Measurements from ENCODE around the gene ZNF507. TPM values are rescaled to one million over a fixed set of nuclear protein-coding genes. Genes with fewer than 3 reads are reported as not detected.
"Not testable (repeated sequence)": the region's sequence is repeated elsewhere in the genome, so short reads cannot be mapped to it uniquely, and the experiment has no call there.

ZNF507 gene
- total RNA-seq, 2 experiments from 2014 or later, result 21.4 to 21.5 TPM

GRCh38 chr19:32405431-32406160, 60.2 kb downstream of the ZNF507 start, which contains the start of gene DPY19L3:
Gene DPY19L3, plus strand, starts transcription at chr19:32405770. Its CDS starts 2,484 bp downstream, at chr19:32408254.
- intact Hi-C loops (cut with micrococcal nuclease), result loop anchor here (1.0 to 10.0 kb wide), 5 partner anchors 60 to 1191 kb away; partner anchors contain the start of genes ANKRD27, FAAP24, PDCD5 and RGS9BP
- peak within 1 kb of the TSS; percentile 90 for H3K27ac Mint-ChIP-seq
- DNase-seq, result peak; percentile 93
- CTCF ChIA-PET, result interaction anchor here (0.9 kb wide), 1 partner anchor 67 kb away, joined by 3 read pairs; no protein-coding TSS in a partner anchor
- peaks cover 7% of the 10 kb centered on the region for H3K36me3 Mint-ChIP-seq (ENCODE audit: low read depth)
- peaks cover 19% of the 10 kb centered on the region for H3K4me1 Mint-ChIP-seq (ENCODE audit: low read depth)
- H3K9me3 Mint-ChIP-seq, result no peaks in the 10 kb centered on the region
- H3K4me3 Mint-ChIP-seq, result peak within 1 kb of the TSS; percentile 88
- H3K27me3 Mint-ChIP-seq (ENCODE audit: low read depth), result no peaks in the 10 kb centered on the region

DNA sequence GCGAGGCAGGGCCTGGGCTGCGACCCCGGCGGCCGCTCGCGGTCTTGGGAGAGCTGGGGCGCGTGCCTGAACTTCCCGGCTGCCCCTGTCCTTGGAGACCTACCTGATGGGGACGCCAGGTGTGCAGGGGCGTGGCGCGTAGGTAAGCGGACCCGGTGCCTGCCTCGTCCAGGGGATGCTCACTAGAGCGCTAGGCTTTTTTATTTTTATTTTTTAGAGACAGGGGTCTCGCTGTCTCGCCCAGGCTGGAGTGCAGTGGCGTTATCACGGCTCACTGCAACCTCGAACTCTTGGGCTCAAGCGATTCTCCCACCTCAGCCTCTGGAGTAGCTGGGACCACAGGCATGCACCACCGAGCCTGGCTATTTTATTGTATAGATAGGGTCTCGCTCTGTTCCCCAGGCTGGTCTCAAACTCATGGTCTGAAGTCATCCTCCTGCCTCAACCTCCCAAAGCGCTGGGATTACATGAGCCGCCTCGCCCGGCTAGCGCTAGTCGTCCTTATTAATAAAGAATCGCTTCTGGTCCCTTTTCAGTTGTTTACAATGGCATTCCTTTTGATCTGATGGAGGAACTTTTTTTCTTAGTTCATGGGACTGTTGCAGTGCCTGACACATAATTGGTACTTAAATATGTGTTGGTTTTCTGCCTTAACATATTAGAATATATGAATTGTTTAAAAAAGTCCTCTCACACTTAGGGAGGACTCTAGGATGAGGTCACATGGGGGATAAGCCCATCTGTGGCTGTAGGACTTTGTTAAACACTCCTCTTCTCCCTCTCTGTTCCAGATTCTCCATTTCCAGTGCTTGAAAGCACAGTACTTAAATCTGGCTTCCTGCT, 61.0 kb downstream of the ZNF507 start:
- H3K4me1 Mint-ChIP-seq (ENCODE audit: low read depth), result peaks cover 19% of the 10 kb centered on the region
- H3K36me3 Mint-ChIP-seq (ENCODE audit: low read depth), result peaks cover 13% of the 10 kb centered on the region
- DNase-seq, result no peak
- CTCF ChIA-PET, result no interaction called here
- peak overlapping the region; percentile 59 for H3K27ac Mint-ChIP-seq
- H3K27me3 Mint-ChIP-seq (ENCODE audit: low read depth), result no peaks in the 10 kb centered on the region
- no peaks in the 10 kb centered on the region for H3K9me3 Mint-ChIP-seq
- peak overlapping the region; percentile 88 for H3K4me3 Mint-ChIP-seq
- intact Hi-C loops (cut with micrococcal nuclease), result loop anchor here (5.0 to 10.0 kb wide), 2 partner anchors 271 to 1192 kb away; partner anchors contain the start of genes ANKRD27 and RGS9BP

GRCh38 chr19:32407004-32407992, 61.9 kb downstream of the ZNF507 start:
- peaks cover 19% of the 10 kb centered on the region for H3K4me1 Mint-ChIP-seq (ENCODE audit: low read depth)
- DNase-seq, result no peak
- no peaks in the 10 kb centered on the region for H3K27me3 Mint-ChIP-seq (ENCODE audit: low read depth)
- peaks cover 16% of the 10 kb centered on the region for H3K36me3 Mint-ChIP-seq (ENCODE audit: low read depth)
- H3K9me3 Mint-ChIP-seq, result no peaks in the 10 kb centered on the region
- CTCF ChIA-PET, result no interaction called here
- intact Hi-C loops (cut with micrococcal nuclease), result loop anchor here (5.0 to 10.0 kb wide), 2 partner anchors 270 to 1192 kb away; partner anchors contain the start of genes ANKRD27 and RGS9BP
- peak overlapping the region; percentile 88 for H3K4me3 Mint-ChIP-seq
- peak overlapping the region; percentile 59 for H3K27ac Mint-ChIP-seq

- H3K27me3 Mint-ChIP-seq (ENCODE audit: low read depth), result no peaks in the 10 kb centered on the region
- H3K4me3 Mint-ChIP-seq, result no peak overlapping the region
- no peak overlapping the region for H3K27ac Mint-ChIP-seq
- DNase-seq, result no peak
- peaks cover 34% of the 10 kb centered on the region for H3K36me3 Mint-ChIP-seq (ENCODE audit: low read depth)
- CTCF ChIA-PET, result no interaction called here
- H3K4me1 Mint-ChIP-seq (ENCODE audit: low read depth), result no peaks in the 10 kb centered on the region
- intact Hi-C loops (cut with micrococcal nuclease), result no loop called here
- H3K9me3 Mint-ChIP-seq, result no peaks in the 10 kb centered on the region
These were observed 69.8 kb downstream of the ZNF507 start for GRCh38 chr19:32415246-32415645.

GRCh38 chr19:32415669-32416068, 70.3 kb downstream of the ZNF507 start:
- intact Hi-C loops (cut with micrococcal nuclease), result no loop called here
- Mint-ChIP-seq H3K27me3 (ENCODE audit: low read depth) (no peaks in the 10 kb centered on the region), H3K36me3 (ENCODE audit: low read depth) (peaks cover 34% of the 10 kb centered on the region), H3K9me3 (no peaks in the 10 kb centered on the region), H3K4me3 (no peak overlapping the region), H3K4me1 (ENCODE audit: low read depth) (no peaks in the 10 kb centered on the region), H3K27ac (no peak overlapping the region)
- DNase-seq, result no peak
- CTCF ChIA-PET, result no interaction called here

DNA sequence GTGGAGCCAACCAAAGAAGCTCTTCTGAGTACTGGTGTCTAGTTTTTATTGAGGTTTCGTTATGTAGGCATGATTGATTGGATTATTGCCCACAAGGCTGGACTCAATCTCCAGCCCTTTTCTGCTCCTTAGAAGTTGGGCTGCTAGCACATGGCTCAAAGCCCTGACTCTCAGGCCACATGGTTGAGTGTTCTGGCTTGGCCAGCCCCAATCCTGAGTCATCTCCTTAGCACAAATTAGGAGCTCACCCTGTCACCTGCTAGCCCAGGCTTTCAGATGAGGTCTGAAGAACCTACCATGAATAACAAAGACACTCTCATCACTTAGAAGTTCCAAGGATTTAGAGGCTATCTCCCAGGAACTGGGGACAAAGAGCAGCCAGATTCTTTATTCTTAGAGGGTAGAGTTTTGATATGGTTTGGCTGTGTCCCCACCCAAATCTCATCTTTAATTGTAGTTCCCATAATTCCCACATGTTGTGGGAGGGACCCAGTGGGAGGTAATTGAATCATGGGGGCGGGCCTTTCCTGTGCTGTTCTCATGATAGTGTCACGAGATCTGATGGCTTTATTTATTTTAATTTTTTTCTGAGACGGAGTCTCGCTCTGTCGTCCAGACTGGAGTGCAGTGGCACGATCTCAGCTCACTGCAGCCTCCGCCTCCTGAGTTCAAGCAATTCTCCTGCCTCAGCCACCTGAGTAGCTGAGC, 71.5 kb downstream of the ZNF507 start:
- Mint-ChIP-seq H3K4me1 (ENCODE audit: low read depth) (peaks cover 5% of the 10 kb centered on the region), H3K4me3 (no peak overlapping the region), H3K27ac (no peak overlapping the region), H3K27me3 (ENCODE audit: low read depth) (no peaks in the 10 kb centered on the region), H3K36me3 (ENCODE audit: low read depth) (peaks cover 27% of the 10 kb centered on the region), H3K9me3 (no peaks in the 10 kb centered on the region)
- intact Hi-C loops (cut with micrococcal nuclease), result no loop called here
- CTCF ChIA-PET, result interaction anchor here (1.0 kb wide), 1 partner anchor 8 kb away, joined by 4 read pairs; no protein-coding TSS in a partner anchor
- no peak for DNase-seq

DNA sequence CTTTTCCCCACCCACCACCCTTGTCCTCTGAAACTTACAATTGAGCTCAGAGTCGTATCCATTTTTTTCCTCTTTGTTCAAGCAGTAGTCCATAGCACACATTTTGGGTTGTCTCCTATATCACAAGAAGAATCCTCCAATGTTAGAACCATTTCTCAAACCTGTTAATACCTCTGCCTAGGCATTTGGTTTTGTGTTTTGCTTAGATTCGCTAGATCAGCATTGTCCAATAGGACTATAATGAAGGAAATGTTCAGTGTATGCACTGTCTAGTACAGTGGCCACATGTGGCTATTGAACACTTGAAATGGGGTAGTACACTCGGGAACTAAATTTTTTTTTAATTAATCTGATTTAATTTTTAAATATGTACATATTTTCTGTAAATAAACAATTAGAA, 72.7 kb downstream of the ZNF507 start:
- Mint-ChIP-seq H3K4me3 (no peak overlapping the region), H3K9me3 (no peaks in the 10 kb centered on the region), H3K27ac (no peak overlapping the region), H3K4me1 (ENCODE audit: low read depth) (peaks cover 12% of the 10 kb centered on the region), H3K36me3 (ENCODE audit: low read depth) (peaks cover 22% of the 10 kb centered on the region), H3K27me3 (ENCODE audit: low read depth) (no peaks in the 10 kb centered on the region)
- intact Hi-C loops (cut with micrococcal nuclease), result no loop called here
- CTCF ChIA-PET, result interaction anchor here (1.0 kb wide), 1 partner anchor 9 kb away, joined by 4 read pairs; no protein-coding TSS in a partner anchor
- DNase-seq, result no peak

DNA sequence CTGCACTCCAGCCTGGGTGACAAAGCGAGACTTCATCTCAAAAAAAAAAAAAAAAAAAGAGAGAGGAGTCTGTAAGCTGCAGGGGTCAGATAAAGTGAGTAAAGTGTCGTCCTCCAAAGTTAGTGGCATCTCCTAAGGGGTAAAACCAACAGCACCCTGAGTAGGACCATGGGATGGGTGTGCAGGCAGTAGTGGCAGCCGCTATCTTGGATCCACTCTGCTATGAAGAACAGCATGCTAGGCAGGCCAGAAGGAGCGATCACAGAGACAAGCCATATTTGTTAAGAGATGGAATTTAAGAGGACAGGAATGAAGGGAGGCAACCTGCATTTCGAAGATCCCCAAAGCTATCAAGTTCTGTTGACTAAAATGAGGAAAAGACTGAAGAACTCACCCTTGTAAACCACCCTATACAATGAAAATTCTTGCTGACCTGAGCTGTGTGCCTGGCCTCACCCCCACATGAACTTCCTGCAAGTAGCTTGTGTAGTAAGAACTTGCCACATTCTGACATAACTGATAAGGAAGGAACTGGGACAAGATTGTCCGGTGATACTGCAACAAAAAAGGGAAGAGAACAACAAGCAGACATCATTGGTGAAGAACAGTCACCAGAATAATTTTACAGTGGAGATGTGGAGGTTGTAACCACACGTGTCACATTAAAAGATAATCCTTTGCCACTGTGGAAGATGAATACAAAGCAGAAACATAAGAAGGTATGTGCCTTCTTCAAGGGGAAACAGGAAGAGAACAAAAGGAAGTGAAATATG, 76.4 kb downstream of the ZNF507 start:
- H3K4me1 Mint-ChIP-seq (ENCODE audit: low read depth), result peaks cover 12% of the 10 kb centered on the region
- no peaks in the 10 kb centered on the region for H3K27me3 Mint-ChIP-seq (ENCODE audit: low read depth)
- CTCF ChIA-PET, result no interaction called here
- no peak overlapping the region for H3K4me3 Mint-ChIP-seq
- peaks cover 12% of the 10 kb centered on the region for H3K36me3 Mint-ChIP-seq (ENCODE audit: low read depth)
- intact Hi-C loops (cut with micrococcal nuclease), result no loop called here
- no peaks in the 10 kb centered on the region for H3K9me3 Mint-ChIP-seq
- no peak overlapping the region for H3K27ac Mint-ChIP-seq
- no peak for DNase-seq

DNA sequence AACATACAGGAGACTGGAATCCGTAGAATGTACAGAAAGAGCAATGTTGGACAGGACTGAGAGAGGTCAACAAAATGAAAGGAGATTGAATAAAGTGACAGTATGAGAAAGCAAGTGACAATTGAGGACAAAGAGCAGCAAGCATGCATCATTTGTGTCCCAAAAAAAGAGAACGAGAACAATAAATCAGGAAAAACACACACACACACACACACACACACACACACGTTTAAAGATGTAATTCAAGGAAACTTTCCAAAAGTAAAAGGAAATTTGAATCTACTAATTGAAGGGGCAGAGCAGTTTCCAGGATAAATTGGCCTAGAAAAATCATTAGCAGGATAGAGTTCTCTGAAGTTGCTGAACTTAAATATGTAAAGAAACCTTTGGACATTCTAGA, 77.0 kb downstream of the ZNF507 start:
- no peak overlapping the region for H3K27ac Mint-ChIP-seq

GRCh38 chr19:32423944-32424343, 78.5 kb downstream of the ZNF507 start:
- DNase-seq; H3K36me3 Mint-ChIP-seq (ENCODE audit: low read depth); H3K27ac Mint-ChIP-seq; CTCF ChIA-PET; intact Hi-C loops (cut with micrococcal nuclease); H3K27me3 Mint-ChIP-seq (ENCODE audit: low read depth); H3K4me3 Mint-ChIP-seq; H3K9me3 Mint-ChIP-seq: not testable (repeated sequence)
- H3K4me1 Mint-ChIP-seq (ENCODE audit: low read depth), result peaks cover 12% of the 10 kb centered on the region

More for the DNA sequence above, 77.0 kb downstream of the ZNF507 start:
- no peak for DNase-seq
- Mint-ChIP-seq H3K4me1 (ENCODE audit: low read depth) (peaks cover 12% of the 10 kb centered on the region), H3K27me3 (ENCODE audit: low read depth) (no peaks in the 10 kb centered on the region), H3K9me3 (no peaks in the 10 kb centered on the region), H3K4me3 (no peak overlapping the region), H3K36me3 (ENCODE audit: low read depth) (peaks cover 8% of the 10 kb centered on the region)
- CTCF ChIA-PET, result no interaction called here
- intact Hi-C loops (cut with micrococcal nuclease), result no loop called here

DNA sequence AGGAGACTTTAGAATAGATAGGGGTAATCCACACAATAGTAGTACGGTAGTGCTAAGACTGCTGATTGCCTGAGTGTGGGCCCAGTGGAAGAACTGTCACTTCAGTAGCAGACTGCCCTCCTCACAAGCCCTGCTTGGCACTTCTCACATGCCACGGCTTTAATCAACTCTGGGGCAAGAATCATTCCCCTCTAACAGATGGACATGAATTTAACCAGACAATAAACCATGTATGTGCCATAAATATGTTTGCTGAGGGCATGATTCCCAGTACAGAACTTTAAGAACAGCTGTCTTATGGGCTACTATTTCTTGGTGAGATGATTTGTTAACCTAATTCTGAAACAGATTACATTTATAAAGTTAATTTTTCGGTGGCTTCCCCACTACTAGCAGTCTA, 82.1 kb downstream of the ZNF507 start:
- intact Hi-C loops (cut with micrococcal nuclease), result no loop called here
- H3K9me3 Mint-ChIP-seq, result no peaks in the 10 kb centered on the region
- CTCF ChIA-PET, result no interaction called here
- peaks cover under 1% of the 10 kb centered on the region for H3K4me1 Mint-ChIP-seq (ENCODE audit: low read depth)
- DNase-seq, result no peak
- H3K4me3 Mint-ChIP-seq, result no peak overlapping the region
- no peaks in the 10 kb centered on the region for H3K27me3 Mint-ChIP-seq (ENCODE audit: low read depth)
- H3K27ac Mint-ChIP-seq, result no peak overlapping the region
- peaks cover 3% of the 10 kb centered on the region for H3K36me3 Mint-ChIP-seq (ENCODE audit: low read depth)
